Thyroid gland (tissue), 4 donors: ENCODE results near the gene CSK.

ENCODE experiments used
- CTCF ChIP-seq, 6 experiments: fragments of 200-600 bp in 3 of 6; fragments of 450-650 bp in 3 of 6; sonication (generic) in 3 of 6; IDR thresholded peaks; one replicate each; pipeline ENCODE4 v1.5.1; 2016 to 2019; ENCODE audit warnings: antibody characterized with exemption in 6 of 6, mild to moderate bottlenecking in 2 of 6, inconsistent platforms in 1 of 6, moderate library complexity in 1 of 6
- POLR2A ChIP-seq, 2 donors: fragments of 450-650 bp; IDR thresholded peaks; one replicate each; pipeline ENCODE4 v1.6.1; 2017; ENCODE audit warnings: antibody characterized with exemption in 2 of 2, mild to moderate bottlenecking in 2 of 2, moderate library complexity in 1 of 2

GRCh38 chr15:74816624-74817369, 34.9 kb downstream of the CSK start:
- TF ChIP-seq POLR2A (IDR thresholded peaks at IDR 0.05), result no peak
- no peak for TF ChIP-seq CTCF (IDR thresholded peaks at IDR 0.05)
